GM19452 (cell line): ENCODE data around the gene ATP2A1.
"Not testable (repeated sequence)": the region's sequence is repeated elsewhere in the genome, so short reads cannot be mapped to it uniquely, and the experiment has no call there.

ENCODE experiments used
- ATAC-seq: cut with Tn5 transposase; IDR thresholded peaks from one replicate; pipeline ENCODE4 v1.9.1; 2021; ENCODE audit not compliant: unreplicated experiment

The ATP2A1 gene

DNA sequence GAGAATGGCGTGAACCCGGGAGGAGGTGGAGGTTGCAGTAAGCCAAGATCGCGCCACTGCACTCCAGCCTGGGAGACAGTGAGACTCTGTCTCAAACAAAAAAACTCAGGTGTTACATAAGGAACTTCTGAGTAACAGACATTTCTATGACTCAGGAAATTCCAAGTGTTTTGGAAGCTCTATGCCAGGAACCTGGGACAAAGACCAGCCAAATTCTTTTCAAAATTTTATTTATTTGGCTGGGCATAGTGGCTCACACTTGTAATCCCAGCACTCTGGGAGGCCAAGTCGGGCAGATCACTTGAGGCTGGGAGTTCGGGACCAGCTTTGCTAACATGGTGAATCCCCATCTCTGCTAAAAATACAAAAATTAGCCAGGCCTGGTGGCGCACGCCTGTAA is 19.9 kb upstream of the ATP2A1 start:
- ATAC-seq, result no peak

DNA sequence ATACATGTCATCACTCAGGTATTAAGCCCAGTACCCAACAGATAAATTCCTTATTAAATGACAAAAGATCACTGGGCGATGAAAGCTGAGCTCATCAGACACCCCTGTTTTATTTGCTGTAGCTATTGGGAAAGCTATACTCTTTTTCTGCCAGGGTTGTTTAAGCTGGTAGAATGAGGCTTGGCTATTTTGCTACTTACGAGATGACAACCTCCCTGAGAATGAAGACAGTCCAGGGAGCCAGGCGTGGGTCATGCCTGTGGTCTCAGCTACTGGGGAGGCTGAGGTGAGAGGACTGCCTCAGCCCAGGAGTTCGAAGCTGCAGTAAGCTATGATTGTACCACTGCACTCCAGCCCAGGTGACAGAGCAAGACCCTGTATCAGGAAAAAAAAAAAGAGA is 19.0 kb upstream of the ATP2A1 start:
- ATAC-seq, result no peak

DNA sequence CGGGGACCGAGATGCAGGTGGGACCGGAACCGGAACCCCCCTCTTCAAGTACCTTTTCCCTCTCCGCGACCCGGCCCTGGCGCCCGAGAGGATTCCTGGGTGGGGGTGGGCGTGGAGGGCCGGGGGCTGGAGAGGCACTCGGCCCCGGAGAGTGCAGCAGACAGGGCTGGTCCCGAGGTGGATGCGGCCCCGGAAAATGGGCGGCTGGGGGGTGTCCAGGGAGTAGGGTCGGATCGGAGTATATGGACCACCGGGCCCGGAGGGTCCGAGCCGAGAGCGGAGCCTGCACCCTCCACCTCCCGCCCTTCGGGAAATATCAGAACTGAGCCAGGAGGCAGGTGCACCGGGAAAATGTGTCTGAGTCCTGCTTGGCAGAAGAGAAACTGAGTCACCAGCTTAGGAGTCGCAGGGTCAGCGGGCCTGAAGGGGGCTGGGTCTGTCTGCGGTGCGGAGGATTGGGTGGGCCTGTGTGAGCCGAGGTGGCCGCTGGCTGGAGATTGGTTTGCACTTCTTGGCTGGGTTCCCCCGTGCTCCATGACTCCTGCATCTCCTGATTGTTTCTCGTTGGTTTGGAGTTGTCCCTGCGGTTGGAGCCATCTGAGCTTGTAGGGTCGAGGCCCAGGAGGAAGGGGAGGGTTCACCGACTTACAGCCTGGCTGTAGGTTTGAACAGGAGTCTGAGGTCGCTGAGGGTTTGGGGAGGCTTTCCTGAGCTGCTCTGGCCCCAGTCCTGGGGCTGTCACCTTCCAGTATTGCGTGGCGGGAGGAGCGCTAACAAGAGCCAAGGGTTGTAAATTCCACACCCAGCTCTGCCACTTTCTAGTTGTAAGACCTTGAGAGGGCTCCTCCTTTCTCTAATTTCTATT is 14.1 kb upstream of the ATP2A1 start:
- ATAC-seq, result no peak

DNA sequence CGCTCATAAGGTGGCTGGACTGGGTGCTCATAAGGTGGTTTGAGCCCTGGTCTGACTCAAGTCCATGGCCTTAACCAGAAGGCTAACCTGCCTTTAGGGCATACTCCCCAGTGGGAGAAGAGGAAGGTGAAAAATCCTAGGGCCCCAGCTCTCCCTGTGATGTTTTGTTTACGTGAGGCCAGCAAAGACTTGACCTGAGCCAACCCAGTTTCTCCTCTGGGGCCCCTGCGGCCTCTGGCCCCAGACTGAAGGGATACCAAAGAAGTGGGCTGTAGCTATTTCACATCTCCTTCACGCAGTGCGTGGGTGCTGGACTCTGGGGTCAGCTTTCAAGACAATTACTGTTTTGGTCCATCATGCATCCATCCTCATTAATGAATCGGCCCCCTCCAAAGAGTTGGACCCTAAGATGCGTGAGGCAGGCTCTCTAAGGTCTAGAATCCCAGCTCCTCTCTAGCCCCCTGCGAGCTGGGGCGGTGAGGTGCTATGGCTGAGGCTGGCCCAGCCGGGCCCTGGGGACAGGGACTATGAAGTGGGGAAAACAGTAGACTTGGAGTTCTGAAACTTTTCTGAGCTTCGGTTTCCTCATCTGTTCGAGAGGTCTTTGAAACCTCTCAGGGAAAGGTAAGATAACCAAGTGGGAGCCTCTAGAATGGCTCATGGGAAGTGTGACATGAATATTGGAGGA is 13.1 kb upstream of the ATP2A1 start:
- no peak for ATAC-seq

DNA sequence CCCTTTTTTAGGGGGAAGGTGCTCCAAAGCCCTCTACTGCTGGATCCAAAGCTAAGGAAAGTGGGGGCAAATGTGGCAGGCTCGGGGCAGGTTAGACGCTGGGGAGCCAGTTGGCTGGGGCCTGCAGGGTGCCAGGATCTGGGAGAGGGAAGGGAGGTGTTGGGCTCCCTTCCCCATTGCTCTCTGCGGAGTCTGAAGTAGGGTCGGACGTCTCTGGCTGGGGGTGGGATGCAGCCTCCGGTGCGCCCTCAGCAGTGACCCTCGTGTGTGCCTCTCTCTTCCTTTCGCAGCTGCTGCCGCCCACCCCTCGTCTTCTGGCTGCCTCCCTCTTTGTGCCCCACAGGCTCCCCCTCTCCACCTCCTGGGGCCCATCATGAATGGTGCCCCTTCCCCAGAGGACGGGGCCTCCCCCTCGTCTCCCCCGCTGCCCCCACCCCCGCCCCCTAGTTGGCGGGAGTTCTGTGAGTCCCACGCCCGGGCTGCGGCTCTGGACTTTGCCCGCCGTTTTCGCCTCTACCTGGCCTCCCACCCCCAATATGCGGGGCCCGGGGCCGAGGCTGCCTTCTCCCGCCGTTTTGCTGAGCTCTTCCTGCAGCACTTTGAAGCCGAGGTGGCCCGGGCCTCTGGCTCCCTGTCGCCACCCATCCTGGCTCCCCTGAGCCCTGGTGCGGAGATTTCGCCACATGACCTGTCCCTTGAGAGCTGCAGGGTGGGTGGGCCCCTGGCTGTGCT is 12.4 kb upstream of the ATP2A1 start:
- ATAC-seq, result no peak

DNA sequence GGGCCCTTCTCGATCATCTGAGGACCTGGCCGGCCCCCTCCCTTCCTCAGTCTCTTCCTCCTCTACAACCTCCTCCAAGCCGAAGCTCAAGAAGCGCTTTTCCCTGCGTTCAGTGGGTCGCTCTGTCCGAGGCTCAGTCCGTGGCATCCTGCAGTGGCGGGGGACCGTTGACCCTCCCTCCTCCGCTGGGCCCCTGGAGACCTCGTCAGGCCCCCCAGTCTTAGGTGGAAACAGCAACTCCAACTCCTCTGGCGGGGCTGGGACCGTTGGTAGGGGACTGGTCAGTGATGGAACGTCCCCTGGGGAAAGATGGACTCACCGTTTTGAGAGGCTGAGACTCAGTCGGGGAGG is 11.9 kb upstream of the ATP2A1 start:
- ATAC-seq, result no peak

DNA sequence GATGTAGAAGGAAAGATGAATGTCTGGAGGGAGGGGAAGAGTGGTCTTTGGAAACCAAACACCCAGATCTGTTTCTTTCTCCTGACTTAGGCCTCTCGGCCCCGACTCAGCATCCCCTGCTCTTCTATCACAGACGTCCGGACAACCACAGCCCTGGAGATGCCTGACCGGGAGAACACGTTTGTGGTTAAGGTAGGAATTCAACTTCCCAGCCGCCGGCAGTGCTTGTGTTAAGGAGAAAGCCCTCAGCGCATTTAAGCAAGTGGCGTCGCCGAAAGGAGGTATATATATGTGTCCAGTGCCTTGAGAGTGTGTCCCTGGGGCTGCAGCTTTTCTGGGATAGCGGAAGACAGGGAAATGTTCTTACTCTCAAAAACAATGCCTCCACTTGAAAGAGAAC is 11.0 kb upstream of the ATP2A1 start:
- no peak for ATAC-seq

DNA sequence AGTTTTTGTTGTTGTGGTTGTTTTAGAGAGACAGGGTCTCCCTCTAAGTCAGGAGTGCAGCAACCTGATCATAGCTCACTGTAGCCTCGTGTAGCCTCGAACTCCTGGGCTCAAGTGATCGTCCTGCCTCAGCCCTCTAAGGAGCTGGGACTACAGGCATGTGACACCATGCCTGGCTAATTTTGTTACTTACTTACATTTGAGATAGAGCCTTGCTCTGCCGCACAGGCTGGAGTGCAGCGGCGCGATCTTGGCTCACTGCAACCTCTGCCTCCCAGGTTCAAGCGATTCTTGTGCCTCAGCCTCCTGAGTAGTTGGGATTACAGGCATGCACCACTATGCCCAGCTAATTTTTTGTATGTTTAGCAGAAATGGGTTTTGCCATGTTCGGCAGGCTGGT is 10.6 kb upstream of the ATP2A1 start:
- ATAC-seq, result not testable (repeated sequence)

DNA sequence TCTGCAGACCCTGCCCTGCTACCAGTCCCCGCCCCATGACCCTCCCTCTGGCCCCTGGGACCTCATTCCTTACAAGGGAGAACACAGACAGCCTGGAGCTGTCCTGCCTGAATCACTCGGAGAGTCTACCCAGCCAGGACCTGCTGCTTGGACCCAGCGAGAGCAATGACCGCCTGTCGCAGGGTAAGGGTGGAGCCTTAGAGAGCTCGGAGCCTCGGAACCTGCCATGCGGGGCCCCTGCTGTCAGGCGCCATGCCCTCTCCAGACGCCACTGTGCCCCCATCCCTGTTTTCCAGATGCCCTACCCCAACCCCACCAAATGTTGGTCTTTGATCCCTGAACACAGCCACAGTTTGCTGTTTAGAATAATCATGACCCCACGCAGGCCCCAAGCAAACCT is 9.1 kb upstream of the ATP2A1 start:
- no peak for ATAC-seq

DNA sequence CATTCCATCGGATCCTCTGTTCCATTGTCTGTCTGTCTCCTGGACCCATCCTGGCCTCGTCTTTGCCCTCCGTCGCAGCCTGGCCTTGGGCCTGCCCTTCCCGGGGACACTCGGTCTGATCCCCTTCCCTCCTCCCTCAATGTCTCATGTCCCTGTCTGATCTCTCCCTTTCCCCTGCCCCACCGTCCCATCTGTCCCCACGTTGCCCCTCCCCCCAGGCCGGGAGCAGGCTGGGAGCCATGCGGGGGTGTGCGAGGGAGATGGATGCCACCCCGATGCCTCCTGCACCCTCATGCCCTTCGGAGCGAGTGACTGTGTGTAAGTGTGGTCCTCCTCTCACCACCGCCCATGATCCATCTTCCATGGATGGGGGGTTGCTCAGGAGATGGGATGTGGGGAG is 5.3 kb upstream of the ATP2A1 start:
- ATAC-seq, result no peak

DNA sequence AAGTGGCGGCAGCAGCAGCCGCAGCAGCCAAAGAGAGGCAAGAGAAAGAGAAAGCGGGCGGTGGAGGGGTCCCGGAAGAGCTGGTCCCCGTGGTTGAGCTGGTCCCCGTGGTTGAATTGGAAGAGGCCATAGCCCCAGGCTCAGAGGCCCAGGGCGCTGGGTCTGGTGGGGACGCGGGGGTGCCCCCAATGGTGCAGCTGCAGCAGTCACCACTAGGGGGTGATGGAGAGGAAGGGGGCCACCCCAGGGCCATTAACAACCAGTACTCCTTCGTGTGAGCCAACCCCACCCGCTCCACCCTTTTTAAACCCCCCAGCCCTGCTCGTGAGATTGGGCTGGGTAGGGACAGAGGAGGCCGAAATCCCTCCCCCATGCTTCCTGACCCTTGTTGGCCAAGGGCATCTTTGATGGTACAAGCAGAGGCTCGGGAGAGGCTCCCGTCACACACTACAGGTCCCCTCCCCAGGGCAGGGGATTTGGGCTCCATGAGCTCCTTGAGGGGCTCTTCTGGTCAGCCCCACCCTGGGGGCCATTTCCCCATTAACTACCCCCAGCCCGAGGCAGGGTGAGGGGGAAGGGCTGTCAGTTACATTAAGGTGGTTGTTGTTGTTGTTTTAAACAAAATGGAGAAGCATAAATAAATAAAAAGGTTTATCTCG is 4.6 kb upstream of the ATP2A1 start:
- no peak for ATAC-seq

DNA sequence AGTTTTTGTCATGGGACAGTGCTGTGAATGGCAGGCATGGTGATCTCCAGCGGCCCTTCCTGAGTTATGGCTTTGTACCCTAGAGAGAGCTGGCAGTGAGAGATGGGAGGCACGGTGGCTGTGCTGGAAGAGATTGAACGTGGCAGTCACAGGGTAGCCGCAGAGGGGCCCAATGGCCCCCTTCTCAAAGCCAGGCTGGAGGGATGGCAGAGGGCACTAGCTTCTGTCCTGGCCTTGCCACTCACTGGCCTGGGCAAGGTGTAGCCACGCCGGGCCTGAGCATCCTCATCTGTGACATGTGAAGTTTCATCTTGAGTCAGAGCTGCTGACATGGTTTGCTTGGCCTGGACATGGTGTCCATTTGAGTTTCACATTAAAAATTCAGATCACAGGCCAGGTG is 3.9 kb upstream of the ATP2A1 start:
- no peak for ATAC-seq

DNA sequence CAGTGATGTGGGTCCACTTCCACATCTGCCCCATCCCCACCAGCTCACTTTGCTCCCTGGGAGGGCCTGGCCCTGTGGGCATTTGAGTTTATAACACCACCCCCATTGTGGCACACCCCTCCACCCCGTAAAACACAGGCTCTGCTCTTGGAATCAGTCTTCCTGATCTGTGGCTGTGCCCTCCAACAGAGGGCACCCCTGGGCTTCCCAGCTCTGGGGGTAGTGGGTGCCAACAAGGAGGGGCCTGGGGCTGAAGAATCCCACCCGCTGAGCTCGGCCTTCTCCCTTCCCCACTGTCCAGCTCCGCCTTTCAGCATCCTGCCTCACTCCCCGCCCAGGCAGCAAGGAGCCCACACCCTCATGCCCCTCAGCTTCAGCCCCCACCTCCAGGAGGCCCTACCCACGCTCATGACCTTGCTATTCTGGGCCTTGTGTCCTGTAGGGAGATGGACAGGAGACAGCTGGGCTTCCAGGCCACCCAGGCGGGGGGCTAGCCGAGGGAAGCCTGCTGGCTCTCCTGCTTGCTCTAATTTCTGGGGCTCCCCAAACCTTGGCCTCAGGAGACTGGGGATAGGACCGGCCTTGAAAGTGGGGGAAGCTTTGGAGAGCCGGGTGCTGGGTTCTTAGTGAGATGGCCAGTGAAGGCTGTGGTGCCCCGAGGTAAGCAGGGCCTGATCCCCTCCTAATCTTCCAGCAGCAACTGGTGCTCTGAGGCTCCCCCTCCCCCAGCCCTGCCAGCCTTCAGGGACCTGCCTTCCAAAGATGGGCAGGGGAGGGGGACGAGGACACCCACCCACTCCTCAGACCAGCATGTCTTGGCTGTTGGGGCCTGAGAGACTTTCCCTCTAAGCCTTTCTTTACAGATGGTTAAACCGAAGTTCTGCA is 2.9 kb upstream of the ATP2A1 start:
- ATAC-seq, result no peak

DNA sequence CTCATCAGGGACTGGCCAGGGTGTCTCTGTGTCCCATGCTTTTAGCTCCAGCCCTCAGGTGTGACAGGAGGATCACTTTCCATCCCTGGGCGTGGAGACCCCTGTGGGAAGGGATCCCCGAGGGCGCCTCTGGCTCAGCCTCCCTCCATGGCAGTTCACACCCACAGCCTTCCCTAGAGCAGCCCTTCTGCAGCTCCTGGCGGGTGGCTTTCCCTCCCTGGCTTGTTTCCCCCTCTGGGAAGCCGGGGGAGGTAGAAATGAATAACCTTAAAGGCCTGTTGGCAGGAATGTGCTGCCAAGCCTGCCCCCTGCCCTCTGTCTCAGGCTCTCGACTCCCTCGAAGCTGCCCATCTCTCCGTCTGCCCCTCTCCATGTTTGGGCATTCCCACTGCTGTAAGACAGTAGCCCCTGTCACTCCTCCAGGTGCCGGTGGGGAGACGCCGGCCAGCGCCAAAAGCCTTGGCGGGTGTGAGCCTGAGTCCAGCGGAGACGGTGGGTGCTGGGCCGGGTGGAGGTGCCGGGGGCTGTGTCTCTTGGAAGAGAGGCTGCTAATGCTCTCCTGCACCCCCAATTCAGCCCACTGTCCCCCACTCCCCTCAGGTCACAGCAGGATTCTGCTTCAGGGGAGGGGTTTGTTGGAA is 2.1 kb upstream of the ATP2A1 start:
- ATAC-seq, result no peak

DNA sequence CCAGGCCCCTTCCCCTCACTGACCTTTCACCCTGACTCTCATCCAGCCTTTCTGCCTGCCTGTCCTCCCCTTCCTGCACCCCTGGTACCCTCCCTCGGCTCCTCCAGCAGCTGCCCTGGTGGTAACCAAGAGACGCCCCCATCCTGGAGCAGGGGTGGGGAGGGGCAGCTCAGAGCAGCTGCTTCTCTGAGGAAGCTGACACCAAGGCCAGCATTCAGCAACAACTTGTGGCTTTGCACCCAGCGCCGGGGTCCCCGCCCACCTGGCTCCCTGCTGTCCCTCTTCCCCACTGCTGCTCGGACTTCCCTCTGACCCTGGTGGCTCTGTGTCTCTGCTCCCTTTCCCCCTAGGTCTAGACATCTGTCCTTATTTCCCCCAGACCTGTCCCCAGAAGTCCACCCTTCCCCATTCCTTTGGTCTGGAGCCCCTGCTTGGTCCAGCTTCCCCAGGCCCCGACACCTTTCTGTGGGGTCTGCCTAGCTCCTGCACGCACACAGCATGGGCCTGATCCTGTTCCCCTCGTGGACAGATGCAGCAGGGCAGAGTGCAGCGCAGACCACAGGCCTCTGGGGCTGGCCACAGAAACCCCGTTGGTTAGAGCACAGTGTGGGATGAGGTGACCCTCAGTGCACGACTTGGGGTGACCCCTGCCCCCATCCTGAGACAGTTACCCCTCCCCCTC is 1.2 kb upstream of the ATP2A1 start:
- no peak for ATAC-seq

DNA sequence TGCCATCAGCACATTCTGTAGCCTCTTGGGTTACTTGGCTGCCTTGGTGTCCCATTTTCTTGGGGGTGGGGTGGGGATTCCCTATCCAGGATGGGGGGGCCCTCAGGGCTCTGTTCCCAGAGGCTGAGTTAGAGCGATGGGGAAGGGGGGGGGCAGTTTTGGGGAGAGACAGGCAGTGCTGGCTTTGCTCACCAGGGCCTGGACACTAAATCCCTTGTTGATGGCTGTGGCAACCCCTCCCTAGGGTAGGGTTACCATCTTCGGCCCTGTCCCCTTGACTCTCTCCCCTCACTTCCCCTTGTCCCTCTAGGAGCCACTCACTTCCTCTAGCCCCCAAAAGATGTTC is 660 bp upstream of the ATP2A1 start:
- ATAC-seq, result no peak

DNA sequence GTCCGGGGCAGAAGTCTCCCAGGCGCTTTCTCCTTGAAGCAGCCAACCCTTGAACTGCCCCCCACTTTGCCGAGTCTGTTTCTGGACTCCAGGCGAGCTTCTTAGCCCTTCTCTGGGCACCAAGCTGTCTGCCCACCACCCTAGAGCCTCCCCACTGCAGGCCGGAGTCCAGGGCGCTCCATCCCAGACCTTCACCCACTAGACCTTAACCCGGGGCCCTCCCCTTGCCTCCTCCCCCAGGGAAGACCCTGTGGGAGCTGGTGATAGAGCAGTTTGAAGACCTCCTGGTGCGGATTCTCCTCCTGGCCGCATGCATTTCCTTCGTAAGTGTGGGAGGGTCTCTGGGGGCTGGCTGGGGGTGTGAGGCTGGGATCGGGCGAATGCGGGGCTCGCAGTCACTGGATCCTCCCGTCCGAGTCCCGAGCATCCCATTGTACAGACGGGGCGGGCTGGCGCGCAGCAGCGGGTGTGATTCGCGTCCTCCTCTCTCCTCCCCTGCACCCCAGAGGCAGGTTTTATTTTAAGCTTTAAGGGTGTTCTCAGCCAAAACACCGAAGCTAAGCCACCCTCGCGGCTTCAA is 1.1 kb downstream of the ATP2A1 start:
- peak; percentile 19 for ATAC-seq

DNA sequence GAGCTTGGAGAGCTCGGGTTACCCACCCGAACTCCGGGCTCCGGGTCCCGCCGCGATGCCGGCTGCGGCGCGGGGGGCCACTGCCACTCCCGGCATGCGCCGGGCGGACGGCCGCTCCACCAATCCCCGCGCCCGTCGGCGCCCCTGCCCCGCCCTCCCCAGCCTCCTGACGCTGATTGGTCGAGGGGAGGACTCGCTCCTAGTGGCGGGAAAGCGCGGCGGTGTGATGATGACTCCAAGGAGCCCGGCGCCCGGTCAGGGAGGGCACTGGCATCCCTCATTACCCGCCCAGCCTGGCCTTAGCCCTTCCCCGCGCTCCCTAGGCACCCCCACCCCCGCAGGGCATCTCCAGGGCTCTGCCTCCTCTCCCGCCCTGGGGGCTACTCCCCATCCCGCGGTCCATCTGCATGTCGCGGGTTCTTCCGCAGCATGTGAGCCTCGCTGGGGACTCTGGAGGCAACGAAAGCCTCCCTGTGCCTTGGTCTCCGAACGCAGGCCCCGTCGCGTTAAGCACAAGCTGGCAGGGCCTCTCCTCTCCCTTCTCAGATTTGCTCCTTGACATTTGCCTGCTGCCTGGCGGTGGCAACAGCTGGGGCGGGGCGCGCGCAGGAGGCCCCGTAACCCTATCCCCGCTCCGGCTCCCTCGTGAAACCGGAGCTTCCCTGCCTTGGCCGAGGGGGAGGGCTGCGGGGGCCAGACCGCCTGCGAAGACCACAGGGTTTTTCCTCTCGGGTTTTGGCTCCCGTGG is 1.7 kb downstream of the ATP2A1 start:
- ATAC-seq, result peak; percentile 86

DNA sequence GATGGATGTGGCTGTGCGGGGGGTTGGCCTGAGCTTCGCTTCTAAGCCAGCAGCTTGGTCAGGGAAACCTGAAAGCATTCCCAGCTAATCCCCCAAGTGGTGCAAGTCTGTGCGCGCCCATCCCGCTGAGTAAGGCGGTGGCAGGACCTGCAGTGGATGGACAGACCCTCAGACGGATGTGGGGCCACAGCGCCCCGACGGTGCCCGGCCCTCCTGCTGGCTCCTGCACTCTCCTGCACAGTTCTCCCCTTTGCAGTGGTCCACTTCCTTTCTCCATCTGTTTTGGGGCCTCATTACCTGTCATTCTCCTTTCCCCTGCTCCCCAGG is 2.3 kb downstream of the ATP2A1 start:
- no peak for ATAC-seq
